ENCODE measurements around the gene NSRP1. TPM values are rescaled to one million over a fixed set of nuclear protein-coding genes. Genes with fewer than 3 reads are reported as not detected.

Gene NSRP1
- total and polyA plus RNA-seq, 11 donors, result 10.6 to 36.6 (median 25.1) TPM

DNA sequence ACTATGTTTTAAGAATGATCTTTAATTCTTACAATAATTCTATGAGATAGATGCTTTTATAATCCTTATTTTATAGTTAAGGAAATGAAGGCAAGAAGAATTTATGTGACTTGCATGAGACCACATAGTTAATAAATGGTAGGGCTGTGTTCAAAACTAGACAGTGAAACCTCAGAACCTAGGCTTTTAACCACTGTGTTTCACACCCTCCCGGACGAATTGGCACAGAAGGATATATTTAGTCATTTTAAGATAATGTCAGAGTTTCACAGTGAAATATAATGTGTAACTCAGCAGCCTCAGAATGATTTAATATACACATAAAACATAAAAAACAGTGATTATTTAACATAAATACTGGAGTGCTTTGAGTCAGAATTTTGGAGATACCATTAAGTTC lies 57.0 kb downstream of the NSRP1 start:
- TF ChIP-seq, protein P1, sequence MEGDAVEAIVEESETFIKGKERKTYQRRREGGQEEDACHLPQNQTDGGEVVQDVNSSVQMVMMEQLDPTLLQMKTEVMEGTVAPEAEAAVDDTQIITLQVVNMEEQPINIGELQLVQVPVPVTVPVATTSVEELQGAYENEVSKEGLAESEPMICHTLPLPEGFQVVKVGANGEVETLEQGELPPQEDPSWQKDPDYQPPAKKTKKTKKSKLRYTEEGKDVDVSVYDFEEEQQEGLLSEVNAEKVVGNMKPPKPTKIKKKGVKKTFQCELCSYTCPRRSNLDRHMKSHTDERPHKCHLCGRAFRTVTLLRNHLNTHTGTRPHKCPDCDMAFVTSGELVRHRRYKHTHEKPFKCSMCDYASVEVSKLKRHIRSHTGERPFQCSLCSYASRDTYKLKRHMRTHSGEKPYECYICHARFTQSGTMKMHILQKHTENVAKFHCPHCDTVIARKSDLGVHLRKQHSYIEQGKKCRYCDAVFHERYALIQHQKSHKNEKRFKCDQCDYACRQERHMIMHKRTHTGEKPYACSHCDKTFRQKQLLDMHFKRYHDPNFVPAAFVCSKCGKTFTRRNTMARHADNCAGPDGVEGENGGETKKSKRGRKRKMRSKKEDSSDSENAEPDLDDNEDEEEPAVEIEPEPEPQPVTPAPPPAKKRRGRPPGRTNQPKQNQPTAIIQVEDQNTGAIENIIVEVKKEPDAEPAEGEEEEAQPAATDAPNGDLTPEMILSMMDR (IDR thresholded peaks at IDR 0.05), result no peak
- TF ChIP-seq POLR2A (IDR thresholded peaks at IDR 0.05), result no peak
- H3K27ac ChIP-seq, result no peak overlapping the region
- whole genome bisulfite sequencing, 4 donors, result 40 to 57% (median 47%) methylated on average over 2 of the region's 2 CpGs
- no peaks in the 10 kb centered on the region for H3K4me1 ChIP-seq
- DNase-seq (no peak), ATAC-seq (no peak)
- peaks cover 0 to 73% (median 46%) of the 10 kb centered on the region in 9 donors for H3K36me3 ChIP-seq
- intact Hi-C loops (cut with DNase I), result no loop called here
- H3K4me3 ChIP-seq, result no peak overlapping the region
- H3K27me3 ChIP-seq, result no peaks in the 10 kb centered on the region
- H3K9me3 ChIP-seq, result no peaks in the 10 kb centered on the region

DNA sequence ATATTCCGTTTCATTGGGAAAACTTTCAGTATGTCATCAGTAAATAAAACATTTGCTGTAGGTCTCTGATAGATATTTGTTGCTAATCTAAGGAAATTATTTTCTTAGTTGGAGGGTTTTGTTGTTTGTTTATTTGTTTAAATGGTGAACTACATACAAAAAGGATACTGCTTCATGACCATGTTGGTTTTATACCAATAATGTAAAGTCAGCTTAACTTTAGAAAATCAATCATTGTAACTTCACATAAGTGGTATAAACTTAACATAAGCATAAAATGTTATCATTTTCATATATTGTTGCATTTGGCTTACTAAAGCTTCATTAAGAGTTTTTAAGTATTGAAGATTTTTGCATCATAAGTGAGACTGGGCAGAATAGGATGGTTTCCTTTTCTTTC lies 57.9 kb downstream of the NSRP1 start:
- H3K4me3 ChIP-seq, result no peak overlapping the region
- TF ChIP-seq, protein P1 (IDR thresholded peaks at IDR 0.05), result no peak
- TF ChIP-seq POLR2A (IDR thresholded peaks at IDR 0.05), result no peak
- ATAC-seq (no peak), DNase-seq (no peak)
- no peak overlapping the region for H3K27ac ChIP-seq
- intact Hi-C loops (cut with DNase I), result no loop called here
- 95 to 100% (median 98%) methylated on average over 1 of the region's 1 CpG for WGBS, 4 donors
- no peaks in the 10 kb centered on the region for H3K4me1 ChIP-seq
- no peaks in the 10 kb centered on the region for H3K9me3 ChIP-seq
- peaks cover 0 to 77% (median 55%) of the 10 kb centered on the region in 9 donors for H3K36me3 ChIP-seq
- H3K27me3 ChIP-seq, result no peaks in the 10 kb centered on the region

DNA sequence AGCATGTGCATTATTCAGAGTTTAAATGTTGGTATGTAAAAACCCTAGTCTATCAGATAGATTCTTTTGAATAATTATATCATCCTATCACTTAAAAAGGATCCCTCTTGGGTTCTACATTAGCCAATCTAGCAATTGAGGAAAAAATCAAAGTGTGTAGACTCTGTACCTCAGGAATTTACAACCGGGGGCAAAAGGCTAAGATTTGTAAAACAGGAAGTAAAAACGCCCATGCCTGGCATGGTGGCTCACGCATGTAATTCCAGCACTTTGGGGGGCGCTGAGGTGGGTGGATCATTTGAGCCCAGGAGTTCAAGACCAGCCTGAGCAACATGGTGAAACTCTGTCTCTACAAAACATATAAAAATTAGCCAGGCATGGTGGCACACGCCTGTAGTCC lies 60.2 kb downstream of the NSRP1 start:
- ATAC-seq (no peak), DNase-seq (no peak)
- Histone ChIP-seq H3K4me1 (no peaks in the 10 kb centered on the region), H3K27me3 (no peaks in the 10 kb centered on the region), H3K36me3 (peaks cover 0 to 98% (median 78%) of the 10 kb centered on the region in 9 donors), H3K9me3 (no peaks in the 10 kb centered on the region), H3K4me3 (no peak overlapping the region), H3K27ac (no peak overlapping the region)
- WGBS, 4 donors, result 87 to 94% (median 93%) methylated on average over 5 of the region's 5 CpGs
- TF ChIP-seq POLR2A (IDR thresholded peaks at IDR 0.05), result no peak
- TF ChIP-seq, protein P1 (IDR thresholded peaks at IDR 0.05), result no peak
- intact Hi-C loops (cut with DNase I), result no loop called here

DNA sequence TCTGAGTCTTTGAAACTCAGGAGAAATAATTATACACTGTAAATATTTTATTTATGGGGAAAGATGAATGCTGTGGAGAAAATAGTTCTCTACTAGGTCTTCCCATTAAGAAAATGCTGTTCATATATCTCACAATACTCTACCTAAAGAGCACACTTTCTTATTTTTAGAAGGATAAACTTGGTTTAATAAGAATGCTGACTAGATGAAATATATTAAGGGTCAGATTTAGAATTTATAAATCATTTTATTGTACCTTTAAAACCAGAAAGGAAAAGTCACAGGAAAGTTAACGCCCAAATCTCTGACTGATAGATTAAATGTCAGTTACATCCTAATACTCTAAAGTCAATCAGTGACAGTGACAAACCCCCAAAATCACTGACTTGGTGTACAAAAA lies 70.1 kb downstream of the NSRP1 start:
- Histone ChIP-seq H3K9me3 (no peaks in the 10 kb centered on the region), H3K27ac (no peak overlapping the region), H3K4me1 (no peaks in the 10 kb centered on the region), H3K4me3 (no peak overlapping the region), H3K36me3 (peaks cover 0 to 68% (median 57%) of the 10 kb centered on the region in 9 donors), H3K27me3 (no peaks in the 10 kb centered on the region)
- intact Hi-C loops (cut with DNase I), result no loop called here
- TF ChIP-seq POLR2A (IDR thresholded peaks at IDR 0.05), result no peak
- TF ChIP-seq, protein P1 (IDR thresholded peaks at IDR 0.05), result no peak
- WGBS, 4 donors, result 87 to 96% (median 92%) methylated on average over 1 of the region's 1 CpG
- no peak for DNase-seq
- ATAC-seq, result no peak
